Measurements from ENCODE around the gene PRPF6.
"Not testable (repeated sequence)": the region's sequence is repeated elsewhere in the genome, so short reads cannot be mapped to it uniquely, and the experiment has no call there.

The PRPF6 gene

GRCh38 chr20:63960654-63961621 lies 20.0 kb upstream of the PRPF6 start:
- in situ Hi-C loops (cut with MboI; ENCODE audit: low sequenced_read_pairs) = not testable (repeated sequence)

GRCh38 chr20:63961664-63962425 lies 19.1 kb upstream of the PRPF6 start:
- in situ Hi-C loops (cut with MboI; ENCODE audit: low sequenced_read_pairs) = no loop called here

GRCh38 chr20:63962426-63963347 lies 18.2 kb upstream of the PRPF6 start:
- in situ Hi-C loops (cut with MboI; ENCODE audit: low sequenced_read_pairs) = no loop called here

GRCh38 chr20:63963348-63963741 lies 17.6 kb upstream of the PRPF6 start:
- in situ Hi-C loops (cut with MboI; ENCODE audit: low sequenced_read_pairs) = no loop called here

- in situ Hi-C loops (cut with MboI; ENCODE audit: low sequenced_read_pairs) = no loop called here
Observed at GRCh38 chr20:63963784-63964301, 17.1 kb upstream of the PRPF6 start.

- in situ Hi-C loops (cut with MboI; ENCODE audit: low sequenced_read_pairs) = no loop called here
Observed at GRCh38 chr20:63964412-63964811, 16.5 kb upstream of the PRPF6 start.

- in situ Hi-C loops (cut with MboI; ENCODE audit: low sequenced_read_pairs) = no loop called here
Observed at GRCh38 chr20:63966172-63966943, 14.6 kb upstream of the PRPF6 start.

GRCh38 chr20:63966944-63967322 lies 14.0 kb upstream of the PRPF6 start:
- in situ Hi-C loops (cut with MboI; ENCODE audit: low sequenced_read_pairs) = no loop called here

GRCh38 chr20:63967330-63968135 lies 13.4 kb upstream of the PRPF6 start:
- in situ Hi-C loops (cut with MboI; ENCODE audit: low sequenced_read_pairs) = no loop called here

- in situ Hi-C loops (cut with MboI; ENCODE audit: low sequenced_read_pairs) = no loop called here
Observed at GRCh38 chr20:63968136-63968927, 12.6 kb upstream of the PRPF6 start.

- in situ Hi-C loops (cut with MboI; ENCODE audit: low sequenced_read_pairs) = no loop called here
Observed at GRCh38 chr20:63968928-63969760, 11.8 kb upstream of the PRPF6 start.

- in situ Hi-C loops (cut with MboI; ENCODE audit: low sequenced_read_pairs) = no loop called here
Observed at GRCh38 chr20:63969838-63970713, 10.9 kb upstream of the PRPF6 start, which contains the start of gene ZNF512B. Gene ZNF512B, minus strand, starts transcription at chr20:63969930. Its CDS starts 1,980 bp downstream, at chr20:63967950.

GRCh38 chr20:63970714-63971431 lies 10.1 kb upstream of the PRPF6 start:
- in situ Hi-C loops (cut with MboI; ENCODE audit: low sequenced_read_pairs) = no loop called here

GRCh38 chr20:63971960-63972311 lies 9.0 kb upstream of the PRPF6 start:
- in situ Hi-C loops (cut with MboI; ENCODE audit: low sequenced_read_pairs) = not testable (repeated sequence)

GRCh38 chr20:63972312-63973159 lies 8.4 kb upstream of the PRPF6 start:
- in situ Hi-C loops (cut with MboI; ENCODE audit: low sequenced_read_pairs) = no loop called here

All from HL-60/S4 (cell line).